Stimulated activated memory B cell treated with anti-CD40 and anti-IgM and Interleukin-4, amounts not matched to agents 10 μg/mL and 1 μg/mL and 100 μg/mL, for 72 hours (primary cell): ENCODE results near the gene SHLD2.
A peak's percentile ranks its signal among the peaks of the same experiment; 100 is the strongest.
"Not testable (repeated sequence)": the region's sequence is repeated elsewhere in the genome, so short reads cannot be mapped to it uniquely, and the experiment has no call there.

ENCODE experiments used
- ATAC-seq: fragments of 150-1000 bp; cut with Tn5 transposase; 2 replicates; pipeline ENCODE4 v1.10.0; 2021
- H3K27ac Mint-ChIP-seq: one replicate; pipeline ENCODE4 v1.8.0; 2022; ENCODE audit warnings: mild to moderate bottlenecking, mixed read lengths
- H3K27me3 Mint-ChIP-seq: one replicate; pipeline ENCODE4 v1.8.0; 2022; ENCODE audit warnings: mixed read lengths
- H3K36me3 Mint-ChIP-seq: one replicate; pipeline ENCODE4 v1.8.0; 2022; ENCODE audit warnings: mixed read lengths
- H3K4me1 Mint-ChIP-seq: one replicate; pipeline ENCODE4 v1.8.0; 2022; ENCODE audit warnings: mixed read lengths
- H3K4me3 Mint-ChIP-seq: one replicate; pipeline ENCODE4 v1.8.0; 2022; ENCODE audit warnings: mild to moderate bottlenecking, moderate library complexity, mixed read lengths
- H3K9me3 Mint-ChIP-seq: one replicate; pipeline ENCODE4 v1.8.0; 2022; ENCODE audit warnings: mixed read lengths

SHLD2 gene

DNA sequence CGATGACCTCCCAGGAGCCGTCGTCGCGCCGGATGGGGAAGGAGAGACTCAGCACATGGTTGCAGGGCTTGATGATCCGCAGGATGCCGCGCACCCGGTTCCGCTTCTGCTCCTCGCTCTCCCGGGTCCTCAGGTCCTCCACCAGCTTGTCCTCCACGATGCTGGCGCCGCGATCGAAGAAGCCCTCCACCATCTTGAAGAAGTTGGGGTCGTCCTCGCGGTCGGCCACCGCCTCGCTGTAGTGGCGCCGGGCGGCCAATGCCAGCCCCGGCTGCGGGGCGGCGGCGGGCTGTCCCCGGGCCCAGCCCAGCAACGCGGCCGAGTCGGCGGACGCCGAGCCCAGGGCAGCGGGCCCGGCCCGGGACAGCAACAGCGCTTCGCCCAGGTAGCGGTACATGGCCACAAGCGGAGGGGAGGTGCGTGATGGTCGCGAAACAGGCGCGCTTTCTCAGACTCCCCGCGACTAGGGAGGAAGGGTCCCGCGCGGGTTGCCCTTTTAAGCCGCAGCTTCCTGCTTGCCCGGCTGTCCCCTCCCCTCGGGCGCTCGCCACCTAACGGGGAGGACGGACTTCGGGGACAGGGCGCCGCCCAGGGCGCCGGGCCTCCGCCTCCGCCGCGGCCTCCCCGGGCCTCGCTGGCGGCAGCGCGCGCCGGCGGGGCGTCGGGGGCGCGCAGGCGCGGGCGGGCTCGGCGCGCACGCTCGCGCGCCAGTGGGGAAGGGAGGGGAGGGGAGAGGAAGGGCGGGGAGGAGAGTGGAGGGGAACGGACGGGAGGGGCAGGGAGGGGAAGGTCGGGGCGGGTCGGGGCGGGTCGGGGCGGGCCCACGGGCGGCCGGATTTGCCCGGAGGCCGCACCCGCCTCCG lies at the start of gene SHLD2, which contains the start of gene GLUD1:
SHLD2 (plus strand) TSS at position 834 of the 863 bp plus-strand sequence. CDS start 56,149 bp downstream, outside the sequence.
GLUD1 (minus strand) TSS at position 471 of the 863 bp plus-strand sequence; CDS start at position 397, 74 bp downstream.
- peaks cover 51% of the 10 kb centered on the region for H3K4me1 Mint-ChIP-seq
- peak within 1 kb of the TSS; percentile 89 for H3K27ac Mint-ChIP-seq

DNA sequence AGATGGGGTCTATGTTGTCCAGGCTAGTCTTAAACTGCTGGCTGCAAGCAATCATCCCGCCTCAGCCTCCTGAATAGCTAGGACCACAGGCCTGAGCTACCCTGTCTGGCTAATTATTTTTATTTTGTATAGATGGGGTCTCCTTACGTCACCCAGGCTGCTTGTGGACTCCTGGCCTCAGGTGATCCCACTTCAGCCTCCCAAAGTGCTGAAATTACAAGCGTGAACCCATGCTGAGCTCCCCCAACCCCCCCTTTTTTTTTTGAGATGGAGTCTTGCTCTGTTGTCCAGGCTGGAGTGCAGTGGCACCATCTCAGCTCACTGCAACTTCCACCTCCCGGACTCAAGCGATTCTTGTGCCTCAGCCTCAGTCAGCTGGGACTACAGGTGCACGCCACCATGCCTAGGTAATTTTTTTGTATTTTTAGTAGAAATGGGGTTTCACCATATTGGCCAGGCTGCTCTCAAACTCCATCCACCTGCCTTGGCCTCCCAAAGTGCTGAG lies 49.5 kb upstream of the SHLD2 start:
- no peaks in the 10 kb centered on the region for H3K9me3 Mint-ChIP-seq
- no peak overlapping the region for H3K27ac Mint-ChIP-seq
- H3K4me3 Mint-ChIP-seq: no peak overlapping the region
- no peaks in the 10 kb centered on the region for H3K27me3 Mint-ChIP-seq
- H3K4me1 Mint-ChIP-seq: no peaks in the 10 kb centered on the region
- no peak for ATAC-seq
- H3K36me3 Mint-ChIP-seq: peaks cover 51% of the 10 kb centered on the region

More for the DNA sequence above, at the start of gene SHLD2, which contains the start of gene GLUD1:
- Mint-ChIP-seq H3K4me3 (peak within 1 kb of the TSS; percentile 93), H3K27me3 (no peaks in the 10 kb centered on the region), H3K9me3 (no peaks in the 10 kb centered on the region), H3K36me3 (peaks cover 15% of the 10 kb centered on the region)
- peak; percentile 91 for ATAC-seq

DNA sequence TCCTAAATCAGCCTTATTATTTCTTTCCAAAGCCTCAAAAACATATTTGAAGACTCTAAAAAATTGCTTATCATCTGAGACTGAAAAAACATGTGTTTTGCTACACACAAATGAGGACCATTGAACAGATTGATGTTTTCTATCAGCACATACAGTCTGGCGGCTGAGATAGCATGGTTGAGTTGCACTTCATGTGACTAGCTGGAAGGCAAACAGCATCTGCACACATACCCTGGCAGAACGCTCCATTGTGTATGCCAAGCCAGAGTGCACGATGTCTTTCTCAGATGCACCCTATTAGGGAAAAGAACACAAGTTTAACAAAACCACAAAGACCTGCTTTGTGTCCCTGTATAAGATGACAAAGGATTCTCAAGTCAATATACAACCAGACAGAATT lies 41.9 kb upstream of the SHLD2 start:
- Mint-ChIP-seq H3K36me3 (peaks cover 27% of the 10 kb centered on the region), H3K27ac (no peak overlapping the region), H3K4me3 (no peak overlapping the region), H3K9me3 (no peaks in the 10 kb centered on the region), H3K27me3 (no peaks in the 10 kb centered on the region), H3K4me1 (no peaks in the 10 kb centered on the region)
- ATAC-seq: no peak

DNA sequence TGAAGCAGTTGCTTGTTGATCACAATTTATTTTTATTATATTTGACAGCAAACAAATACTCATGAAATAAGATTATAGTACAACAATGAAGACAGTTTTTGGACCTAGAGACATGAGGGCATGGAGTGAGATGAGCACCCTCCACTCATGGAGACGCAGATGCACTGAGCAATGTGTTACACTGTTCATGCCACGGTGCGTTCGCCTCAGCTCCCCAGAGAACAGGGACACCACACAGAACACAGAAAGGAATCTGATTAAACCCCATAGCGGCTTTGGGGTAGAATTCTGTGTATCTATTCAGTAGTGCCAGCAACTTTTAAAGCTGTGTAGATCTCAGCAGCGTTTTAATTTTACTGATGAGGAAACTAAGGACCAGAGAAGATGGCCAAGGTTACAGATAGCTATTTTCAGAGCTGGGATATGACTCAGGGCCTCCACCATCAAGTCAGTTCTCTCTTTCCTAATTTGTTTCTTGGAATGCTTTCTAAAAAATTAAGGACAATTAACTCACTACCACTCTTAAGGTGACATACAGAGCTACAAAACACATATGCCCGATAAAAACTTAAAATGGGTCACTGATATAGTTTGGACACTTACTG lies 41.3 kb upstream of the SHLD2 start:
- no peak overlapping the region for H3K4me3 Mint-ChIP-seq
- H3K36me3 Mint-ChIP-seq: peaks cover 25% of the 10 kb centered on the region
- ATAC-seq: no peak
- H3K27ac Mint-ChIP-seq: no peak overlapping the region
- H3K4me1 Mint-ChIP-seq: no peaks in the 10 kb centered on the region
- no peaks in the 10 kb centered on the region for H3K27me3 Mint-ChIP-seq
- H3K9me3 Mint-ChIP-seq: no peaks in the 10 kb centered on the region

GRCh38 chr10:87054373-87055295 lies 40.4 kb upstream of the SHLD2 start:
- ATAC-seq: peak; percentile 48
- Mint-ChIP-seq H3K27me3 (no peaks in the 10 kb centered on the region), H3K4me1 (no peaks in the 10 kb centered on the region), H3K9me3 (no peaks in the 10 kb centered on the region), H3K27ac (no peak overlapping the region), H3K4me3 (no peak overlapping the region), H3K36me3 (peaks cover 26% of the 10 kb centered on the region)

GRCh38 chr10:87058171-87058570 lies 36.8 kb upstream of the SHLD2 start:
- Mint-ChIP-seq H3K27ac (no peak overlapping the region), H3K36me3 (peaks cover 40% of the 10 kb centered on the region), H3K4me1 (no peaks in the 10 kb centered on the region), H3K9me3 (no peaks in the 10 kb centered on the region), H3K4me3 (no peak overlapping the region), H3K27me3 (no peaks in the 10 kb centered on the region)
- ATAC-seq: no peak

GRCh38 chr10:87059401-87059800 lies 35.6 kb upstream of the SHLD2 start:
- Mint-ChIP-seq H3K9me3 (no peaks in the 10 kb centered on the region), H3K27ac (no peak overlapping the region), H3K4me1 (no peaks in the 10 kb centered on the region), H3K36me3 (peaks cover 52% of the 10 kb centered on the region), H3K27me3 (no peaks in the 10 kb centered on the region), H3K4me3 (no peak overlapping the region)
- ATAC-seq: no peak

GRCh38 chr10:87060280-87060928 lies 34.6 kb upstream of the SHLD2 start:
- H3K9me3 Mint-ChIP-seq: no peaks in the 10 kb centered on the region
- H3K4me3 Mint-ChIP-seq: no peak overlapping the region
- H3K4me1 Mint-ChIP-seq: no peaks in the 10 kb centered on the region
- H3K27me3 Mint-ChIP-seq: no peaks in the 10 kb centered on the region
- peaks cover 52% of the 10 kb centered on the region for H3K36me3 Mint-ChIP-seq
- no peak for ATAC-seq
- H3K27ac Mint-ChIP-seq: no peak overlapping the region

GRCh38 chr10:87064651-87065050 lies 30.4 kb upstream of the SHLD2 start:
- Mint-ChIP-seq H3K27me3 (no peaks in the 10 kb centered on the region), H3K36me3 (peaks cover 61% of the 10 kb centered on the region), H3K27ac (no peak overlapping the region), H3K9me3 (no peaks in the 10 kb centered on the region), H3K4me1 (no peaks in the 10 kb centered on the region), H3K4me3 (no peak overlapping the region)
- ATAC-seq: no peak

- no peaks in the 10 kb centered on the region for H3K4me1 Mint-ChIP-seq
- H3K27me3 Mint-ChIP-seq: no peaks in the 10 kb centered on the region
- peak overlapping the region; percentile 11 for H3K27ac Mint-ChIP-seq
- H3K9me3 Mint-ChIP-seq: no peaks in the 10 kb centered on the region
- H3K36me3 Mint-ChIP-seq: peaks cover 51% of the 10 kb centered on the region
- no peak overlapping the region for H3K4me3 Mint-ChIP-seq
- ATAC-seq: no peak
Measured at GRCh38 chr10:87066178-87066577, 28.8 kb upstream of the SHLD2 start.

GRCh38 chr10:87066865-87067264 lies 28.1 kb upstream of the SHLD2 start:
- Mint-ChIP-seq H3K9me3 (no peaks in the 10 kb centered on the region), H3K36me3 (peaks cover 58% of the 10 kb centered on the region), H3K27ac (peak overlapping the region; percentile 11), H3K4me1 (no peaks in the 10 kb centered on the region), H3K27me3 (no peaks in the 10 kb centered on the region), H3K4me3 (no peak overlapping the region)
- ATAC-seq: no peak

GRCh38 chr10:87068281-87068680 lies 26.7 kb upstream of the SHLD2 start:
- H3K27me3 Mint-ChIP-seq: no peaks in the 10 kb centered on the region
- peaks cover 69% of the 10 kb centered on the region for H3K36me3 Mint-ChIP-seq
- H3K4me3 Mint-ChIP-seq: no peak overlapping the region
- H3K9me3 Mint-ChIP-seq: no peaks in the 10 kb centered on the region
- H3K4me1 Mint-ChIP-seq: no peaks in the 10 kb centered on the region
- H3K27ac Mint-ChIP-seq: no peak overlapping the region
- ATAC-seq: no peak

DNA sequence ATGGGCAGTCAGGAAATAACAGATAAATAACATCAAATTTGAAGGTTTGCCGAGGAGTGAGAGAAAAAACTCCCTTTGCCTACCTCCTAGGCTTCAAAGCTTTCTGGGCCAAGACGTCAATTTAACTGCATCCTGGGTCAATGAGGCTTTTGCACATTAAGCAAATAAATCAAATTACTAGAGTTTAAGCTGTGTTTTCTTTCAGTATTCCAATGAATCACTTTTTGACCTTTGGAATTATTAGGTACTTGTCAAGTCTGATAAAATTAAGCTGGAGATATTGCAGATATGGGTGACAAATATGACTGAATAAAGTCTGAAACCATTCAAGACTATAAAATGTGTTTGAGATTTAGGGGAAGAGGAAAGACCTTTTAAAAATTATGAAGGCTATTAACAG lies 22.6 kb upstream of the SHLD2 start:
- no peaks in the 10 kb centered on the region for H3K9me3 Mint-ChIP-seq
- H3K36me3 Mint-ChIP-seq: peaks cover 39% of the 10 kb centered on the region
- no peak overlapping the region for H3K4me3 Mint-ChIP-seq
- no peaks in the 10 kb centered on the region for H3K4me1 Mint-ChIP-seq
- H3K27me3 Mint-ChIP-seq: no peaks in the 10 kb centered on the region
- H3K27ac Mint-ChIP-seq: no peak overlapping the region
- no peak for ATAC-seq

- not testable (repeated sequence) for H3K4me3 Mint-ChIP-seq, H3K9me3 Mint-ChIP-seq, H3K27me3 Mint-ChIP-seq, H3K27ac Mint-ChIP-seq, H3K4me1 Mint-ChIP-seq, ATAC-seq
- peaks cover 32% of the 10 kb centered on the region for H3K36me3 Mint-ChIP-seq
Measured at GRCh38 chr10:87076421-87076820, 18.6 kb upstream of the SHLD2 start.
